HepG2 (cell line): ENCODE results near the gene FKBP5. TPM values are rescaled to one million over a fixed set of nuclear protein-coding genes. Genes with fewer than 3 reads are reported as not detected.

Experiments
- CCDC6 ChIP-seq: sonication (generic); formaldehyde crosslinking; IDR thresholded peaks from 2 replicates; pipeline ENCODE4 v1.8.1; 2022; ENCODE audit warnings: mild to moderate bottlenecking, missing genetic modification reagents, moderate library complexity
- DR1 ChIP-seq: sonication (generic); formaldehyde crosslinking; IDR thresholded peaks from 2 replicates; pipeline ENCODE4 v1.8.0; 2021; ENCODE audit warnings: mild to moderate bottlenecking, missing genetic modification reagents, inconsistent platforms
- GATAD1 ChIP-seq: IDR thresholded peaks from 2 replicates; pipeline ENCODE4 v1.6.1; 2016; ENCODE audit warnings: missing genetic modification reagents, missing compliant biosample characterization
- HMGXB3 ChIP-seq: sonication (generic); formaldehyde crosslinking; IDR thresholded peaks from 2 replicates; pipeline ENCODE4 v1.4.0; 2020; ENCODE audit warnings: missing genetic modification reagents, borderline replicate concordance
- KLF16 ChIP-seq, 2 experiments: sonication (generic) in 1 of 2; formaldehyde crosslinking in 1 of 2; IDR thresholded peaks; 2 replicates each; pipeline versions ENCODE4 v1.6.1 to v1.8.0; 2016 to 2023; ENCODE audit warnings: missing genetic modification reagents in 2 of 2, missing compliant biosample characterization in 1 of 2
- NCOA5 ChIP-seq: sonication (generic); formaldehyde crosslinking; IDR thresholded peaks from 2 replicates; pipeline ENCODE4 v1.4.0; 2020; ENCODE audit warnings: missing genetic modification reagents
- NR2F6 ChIP-seq, 2 experiments: IDR thresholded peaks; 2 replicates each; pipeline ENCODE4 v1.6.1; 2016; ENCODE audit warnings: antibody characterized with exemption in 1 of 2, mild to moderate bottlenecking in 1 of 2
- POLR2A ChIP-seq, 2 experiments: IDR thresholded peaks; 2 replicates each; pipeline ENCODE4 v1.6.1; 2011; ENCODE audit warnings: low read depth in 2 of 2, low read length in 2 of 2, mild to moderate bottlenecking in 1 of 2, moderate library complexity in 1 of 2; ENCODE audit not compliant: insufficient read depth in 1 of 2
- POLR2G ChIP-seq: fragments of 200-400 bp; formaldehyde crosslinking; IDR thresholded peaks from 2 replicates; pipeline ENCODE4 v1.6.1; 2018; ENCODE audit warnings: mild to moderate bottlenecking, low read depth, low read length, moderate library complexity
- SP140L ChIP-seq: sonication (generic); formaldehyde crosslinking; IDR thresholded peaks from 2 replicates; pipeline ENCODE4 v1.4.0; 2020; ENCODE audit warnings: missing genetic modification reagents, borderline replicate concordance
- TCF12 ChIP-seq, 2 experiments: fragments of 450-650 bp in 1 of 2; sonication (generic) in 1 of 2; formaldehyde crosslinking in 1 of 2; IDR thresholded peaks; 2 replicates each; pipeline versions ENCODE4 v1.6.1 to v1.8.0; 2017 to 2022; ENCODE audit warnings: antibody characterized with exemption in 1 of 2, mild to moderate bottlenecking in 1 of 2, missing genetic modification reagents in 1 of 2, moderate library complexity in 1 of 2
- ZHX1 ChIP-seq: sonication (generic); formaldehyde crosslinking; IDR thresholded peaks from 2 replicates; pipeline ENCODE4 v1.8.1; 2022; ENCODE audit warnings: low read depth, mild to moderate bottlenecking, missing genetic modification reagents
- ZNF276 ChIP-seq: sonication (generic); formaldehyde crosslinking; IDR thresholded peaks from 2 replicates; pipeline ENCODE4 v1.4.0; 2020; ENCODE audit warnings: mild to moderate bottlenecking, low read depth, missing genetic modification reagents
- ZNF570 ChIP-seq: sonication (generic); formaldehyde crosslinking; IDR thresholded peaks from 2 replicates; pipeline ENCODE4 v1.4.0; 2020; ENCODE audit warnings: mild to moderate bottlenecking, missing genetic modification reagents, borderline replicate concordance
- ZNF768 ChIP-seq: sonication (generic); formaldehyde crosslinking; IDR thresholded peaks from 2 replicates; pipeline ENCODE4 v1.4.0; 2020; ENCODE audit warnings: missing genetic modification reagents
- ZNF788 ChIP-seq: sonication (generic); formaldehyde crosslinking; IDR thresholded peaks from 2 replicates; pipeline ENCODE4 v1.5.0; 2020; ENCODE audit warnings: mild to moderate bottlenecking, missing genetic modification reagents, borderline replicate concordance
- ZSCAN12 ChIP-seq: sonication (generic); formaldehyde crosslinking; IDR thresholded peaks from 2 replicates; pipeline ENCODE4 v1.9.0; 2021; ENCODE audit warnings: mild to moderate bottlenecking, missing genetic modification reagents
- polyA plus RNA-seq, 8 experiments: library from polyadenylated mRNA; depleted of rRNA in 3 of 8; stranded (reverse) in 7 of 8; unstranded in 1 of 8; fragments of >200 nt; fragmentation: Illumina TruSeq in 4 of 8; extraction: Trizol in 4 of 8; gene quantifications; 2 replicates each; pipeline versions ENCODE4 v1.2.1 to v1.2.3, GENCODE V29; 2011 to 2016; ENCODE audit warnings: low read depth in 4 of 8, missing spikeins in 1 of 8, mixed read lengths in 1 of 8; ENCODE audit not compliant: insufficient read depth in 1 of 8
- total RNA-seq, 5 experiments: library from RNA; depleted of rRNA; stranded (reverse); fragments of >200 nt; fragmentation: Illumina TruSeq; extraction: Trizol; gene quantifications; 2 replicates each; pipeline ENCODE4 v1.2.3, GENCODE V29; 2016; ENCODE audit warnings: low read depth in 1 of 5

FKBP5 gene
- total and polyA plus RNA-seq, 2 of the 13 experiments (the other 11 are each of a cell fraction or from before 2014, with no cell fraction given), result 8.0 to 17.4 TPM

GRCh38 chr6:35728683-35729678, 40.3 kb upstream of the FKBP5 start (continued):
- no peak for TF ChIP-seq HMGXB3 (CRISPR knock-in tag)
- no peak for TF ChIP-seq ZSCAN12 (CRISPR knock-in tag)
- TF ChIP-seq KLF16 (CRISPR knock-in tag; IDR thresholded peaks at IDR 0.05), result no peak
- TF ChIP-seq DR1 (CRISPR knock-in tag), result no peak
- no peak for TF ChIP-seq ZNF570 (CRISPR knock-in tag)
- no peak for TF ChIP-seq NR2F6 (IDR thresholded peaks at IDR 0.05)
- 0 out of 2 replicates have a peak, but pooled peaks have one; percentile 3 for TF ChIP-seq NR2F6 (CRISPR knock-in tag; IDR thresholded peaks at IDR 0.05)
- peak; percentile 43; the same call in 1 of the 2 replicates for TF ChIP-seq ZNF276 (CRISPR knock-in tag)
- no peak for TF ChIP-seq NCOA5 (CRISPR knock-in tag)
- TF ChIP-seq ZNF768 (CRISPR knock-in tag), result no peak; the same call in 1 of the 2 replicates
- TF ChIP-seq CCDC6 (CRISPR knock-in tag), result no peak
- 0 out of 2 replicates have a peak, but pooled peaks have one; percentile 31 for TF ChIP-seq ZNF788
- TF ChIP-seq POLR2A (IDR thresholded peaks at IDR 0.05; ENCODE audit: insufficient read depth in 1 of 2, low read depth in 2 of 2, low read length in 2 of 2), result no peak
- TF ChIP-seq SP140L, result no peak
- no peak for TF ChIP-seq GATAD1
- TF ChIP-seq POLR2G, result no peak
- no peak for TF ChIP-seq TCF12 (IDR thresholded peaks at IDR 0.05)
- TF ChIP-seq TCF12 (CRISPR knock-in tag; IDR thresholded peaks at IDR 0.05), result no peak
- no peak for TF ChIP-seq ZHX1 (CRISPR knock-in tag)
